ENCODE measurements around the gene HSD17B12.
A peak's percentile ranks its signal among the peaks of the same experiment; 100 is the strongest.

Gene HSD17B12

DNA sequence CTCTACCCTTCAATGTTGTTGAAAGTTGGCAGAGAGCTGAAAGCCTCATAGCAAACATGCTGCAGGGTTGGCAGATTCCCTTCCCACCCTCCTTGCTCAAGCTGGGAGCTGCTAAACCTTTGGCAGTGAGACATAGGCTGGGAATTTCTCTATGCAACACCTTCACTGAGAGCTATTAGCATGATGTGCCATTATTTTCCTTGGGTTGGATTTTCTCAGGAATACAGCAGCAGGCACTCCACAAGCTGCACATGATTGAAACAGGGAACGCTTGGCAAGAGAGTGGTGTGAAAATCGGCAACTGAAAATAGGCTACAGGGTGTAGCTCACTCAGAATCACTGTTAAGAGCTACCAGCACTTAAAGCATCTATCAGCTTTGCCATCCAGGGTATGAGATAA, 190.5 kb downstream of the HSD17B12 start:
- Histone ChIP-seq H3K9ac (ENCODE audit: low read length) (no peak overlapping the region), H3K9me3 (ENCODE audit: control insufficient read depth, low read length) (peaks cover 3% of the 10 kb centered on the region), H3K27me3 (replicated peaks; ENCODE audit: control insufficient read depth, insufficient read depth, low read length) (peaks cover 24% of the 10 kb centered on the region), H3K4me1 (ENCODE audit: control insufficient read depth, insufficient read depth, low read length) (peaks cover 12% of the 10 kb centered on the region), H3K36me3 (ENCODE audit: control insufficient read depth, insufficient read depth, low read length, severe bottlenecking) (no peaks in the 10 kb centered on the region), H3K4me3 (ENCODE audit: low read length) (no peak overlapping the region)
- no peak for DNase-seq (ENCODE audit: low read depth)

DNA sequence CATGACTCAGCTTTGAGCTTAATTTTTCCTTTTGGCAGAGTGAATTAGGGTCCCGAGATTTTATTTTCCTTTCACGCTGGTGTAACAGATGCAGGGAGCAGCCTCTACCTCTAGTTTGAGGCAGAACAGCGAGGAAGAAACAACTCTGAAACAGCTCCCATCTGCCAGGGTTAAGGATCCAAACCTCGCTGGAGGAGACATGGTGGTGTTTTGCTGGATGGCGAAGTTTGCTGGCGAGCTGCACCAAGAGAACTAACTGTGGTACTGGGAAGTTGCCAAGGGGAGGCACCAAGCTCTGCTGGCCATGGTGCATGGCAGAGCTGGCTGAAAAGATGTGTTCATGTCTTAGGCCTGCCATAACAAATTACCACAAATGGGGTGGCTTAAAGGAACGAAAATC, 192.5 kb downstream of the HSD17B12 start:
- H3K27me3 ChIP-seq (replicated peaks; ENCODE audit: control insufficient read depth, insufficient read depth, low read length): peaks cover 28% of the 10 kb centered on the region
- peaks cover 3% of the 10 kb centered on the region for H3K9me3 ChIP-seq (ENCODE audit: control insufficient read depth, low read length)
- peaks cover 12% of the 10 kb centered on the region for H3K4me1 ChIP-seq (ENCODE audit: control insufficient read depth, insufficient read depth, low read length)
- H3K36me3 ChIP-seq (ENCODE audit: control insufficient read depth, insufficient read depth, low read length, severe bottlenecking): no peaks in the 10 kb centered on the region
- no peak for DNase-seq (ENCODE audit: low read depth)
- H3K4me3 ChIP-seq (ENCODE audit: low read length): no peak overlapping the region
- no peak overlapping the region for H3K9ac ChIP-seq (ENCODE audit: low read length)

DNA sequence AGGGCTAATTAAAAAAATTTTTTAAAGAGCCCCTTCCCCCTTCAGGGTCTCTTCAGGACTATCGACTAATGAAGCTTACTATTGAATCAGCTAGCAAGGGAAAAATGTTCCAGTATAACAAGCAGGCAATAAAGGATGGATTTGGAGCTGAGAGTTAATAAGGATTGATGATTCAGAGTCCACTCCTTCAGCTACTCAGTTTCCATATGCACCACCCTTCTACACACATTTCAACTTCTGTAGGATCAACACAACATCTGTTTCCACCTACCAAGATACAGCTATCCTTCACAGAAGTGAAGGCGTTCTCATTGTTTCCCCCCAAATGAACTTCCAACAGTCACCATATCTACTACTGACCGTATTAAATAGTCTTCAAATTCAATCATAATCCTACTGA, 193.5 kb downstream of the HSD17B12 start:
- DNase-seq (ENCODE audit: low read depth): no peak
- no peak overlapping the region for H3K4me3 ChIP-seq (ENCODE audit: low read length)
- H3K36me3 ChIP-seq (ENCODE audit: control insufficient read depth, insufficient read depth, low read length, severe bottlenecking): no peaks in the 10 kb centered on the region
- peaks cover 3% of the 10 kb centered on the region for H3K9me3 ChIP-seq (ENCODE audit: control insufficient read depth, low read length)
- peaks cover 39% of the 10 kb centered on the region for H3K27me3 ChIP-seq (replicated peaks; ENCODE audit: control insufficient read depth, insufficient read depth, low read length)
- peaks cover 6% of the 10 kb centered on the region for H3K4me1 ChIP-seq (ENCODE audit: control insufficient read depth, insufficient read depth, low read length)
- no peak overlapping the region for H3K9ac ChIP-seq (ENCODE audit: low read length)

DNA sequence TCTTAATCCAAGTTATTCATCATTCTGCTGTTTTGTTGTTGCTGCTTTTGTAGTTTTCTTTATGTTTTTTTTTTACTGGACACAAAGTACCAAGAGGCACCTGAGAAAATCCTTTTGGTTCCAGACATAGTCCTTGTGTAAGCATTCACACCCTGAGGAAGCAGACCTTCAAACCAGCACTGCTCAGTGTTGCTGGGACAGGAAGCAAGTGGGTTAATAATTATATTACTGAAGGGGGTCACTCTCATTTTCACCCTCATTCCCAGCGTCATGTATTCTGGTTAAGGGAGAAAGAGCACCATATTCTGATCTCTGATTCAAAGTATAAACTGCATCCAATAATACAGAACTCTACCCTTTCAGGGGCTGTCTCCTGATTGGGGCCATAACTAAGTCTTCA, 194.2 kb downstream of the HSD17B12 start:
- Histone ChIP-seq H3K4me3 (ENCODE audit: low read length) (no peak overlapping the region), H3K4me1 (ENCODE audit: control insufficient read depth, insufficient read depth, low read length) (peaks cover under 1% of the 10 kb centered on the region), H3K27me3 (replicated peaks; ENCODE audit: control insufficient read depth, insufficient read depth, low read length) (peaks cover 40% of the 10 kb centered on the region), H3K36me3 (ENCODE audit: control insufficient read depth, insufficient read depth, low read length, severe bottlenecking) (no peaks in the 10 kb centered on the region), H3K9ac (ENCODE audit: low read length) (no peak overlapping the region), H3K9me3 (ENCODE audit: control insufficient read depth, low read length) (peaks cover 3% of the 10 kb centered on the region)
- DNase-seq (ENCODE audit: low read depth): no peak

DNA sequence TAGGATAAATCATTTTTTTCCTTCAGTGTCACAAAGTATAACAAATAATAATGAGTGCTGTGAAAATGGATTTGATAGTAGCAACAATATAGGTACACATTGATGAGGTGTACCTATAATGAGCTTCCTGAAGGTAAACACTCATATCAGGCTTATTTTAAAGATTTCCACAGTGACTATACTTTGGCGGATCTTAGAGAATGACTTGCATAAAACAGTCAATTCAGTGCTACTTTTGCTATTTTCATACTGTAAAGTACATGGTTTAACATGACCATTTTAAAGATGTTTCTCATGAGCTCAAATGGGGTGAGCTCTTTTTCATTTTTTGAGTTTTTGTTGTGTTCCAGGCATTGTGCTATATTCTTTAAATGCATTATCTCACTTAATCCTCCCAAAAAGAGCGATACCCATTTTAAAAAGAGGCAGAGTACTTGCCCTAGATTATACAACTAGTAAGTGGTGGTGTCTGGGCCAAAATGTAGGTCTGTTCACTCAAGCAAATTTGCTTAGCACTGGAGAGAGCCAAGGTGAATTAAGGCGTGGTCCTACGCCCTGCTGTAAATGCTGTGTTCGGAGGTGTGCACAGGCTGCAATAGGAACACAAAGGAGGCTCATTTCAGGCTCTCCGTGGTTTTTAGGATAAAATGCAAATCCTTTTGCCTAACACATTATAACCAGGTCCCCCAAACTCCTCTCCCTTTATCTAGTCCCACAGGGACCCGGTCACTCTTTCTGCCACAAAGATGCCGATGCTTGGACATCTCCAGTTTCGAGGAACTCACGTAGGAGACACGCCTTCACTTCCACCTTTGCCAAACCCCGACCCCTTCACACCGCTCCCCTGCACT, 199.5 kb downstream of the HSD17B12 start:
- DNase-seq (ENCODE audit: low read depth): no peak

DNA sequence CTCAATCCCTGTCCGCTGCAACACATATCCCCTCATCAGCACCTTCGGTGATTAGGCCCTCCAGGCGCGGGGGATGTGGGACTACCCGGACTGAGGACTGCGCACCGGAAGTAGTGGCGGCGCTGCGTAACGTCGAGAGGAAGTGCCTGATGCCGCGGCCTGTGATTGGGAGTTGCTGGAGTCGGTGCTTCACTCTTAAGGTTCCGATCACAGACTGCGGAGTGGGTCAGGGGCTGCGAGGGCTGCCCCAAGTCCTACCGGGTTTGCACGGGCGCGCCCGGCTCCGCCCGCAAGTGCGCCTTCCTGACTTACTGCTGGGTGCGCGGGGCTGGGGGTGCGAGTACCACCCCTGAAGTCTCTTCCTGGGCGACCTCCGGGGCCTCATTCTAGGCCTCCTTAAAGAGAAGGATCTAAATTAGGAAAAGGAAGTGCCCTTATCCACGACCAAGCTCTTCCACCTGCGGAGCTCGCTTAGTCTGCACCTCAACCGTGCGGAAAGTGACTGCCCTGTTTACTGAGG, 200.2 kb downstream of the HSD17B12 start, which contains the start of gene ALKBH3:
Gene ALKBH3, plus strand, starts transcription at position 192 of the 520 bp plus-strand sequence. CDS start 1,822 bp downstream, outside the sequence.
- Histone ChIP-seq H3K36me3 (ENCODE audit: control insufficient read depth, insufficient read depth, low read length, severe bottlenecking) (peaks cover 33% of the 10 kb centered on the region), H3K4me3 (ENCODE audit: low read length) (peak within 1 kb of the TSS; percentile 96), H3K27me3 (replicated peaks; ENCODE audit: control insufficient read depth, insufficient read depth, low read length) (peaks cover 16% of the 10 kb centered on the region), H3K9ac (ENCODE audit: low read length) (peak within 1 kb of the TSS; percentile 91), H3K9me3 (ENCODE audit: control insufficient read depth, low read length) (no peaks in the 10 kb centered on the region), H3K4me1 (ENCODE audit: control insufficient read depth, insufficient read depth, low read length) (peaks cover 17% of the 10 kb centered on the region)
- peak; percentile 97 for DNase-seq (ENCODE audit: low read depth)

More for the DNA sequence above, 199.5 kb downstream of the HSD17B12 start:
- peaks cover 23% of the 10 kb centered on the region for H3K27me3 ChIP-seq (replicated peaks; ENCODE audit: control insufficient read depth, insufficient read depth, low read length)
- H3K4me3 ChIP-seq (ENCODE audit: low read length): peak overlapping the region; percentile 96
- H3K9ac ChIP-seq (ENCODE audit: low read length): peak overlapping the region; percentile 91
- peaks cover 26% of the 10 kb centered on the region for H3K36me3 ChIP-seq (ENCODE audit: control insufficient read depth, insufficient read depth, low read length, severe bottlenecking)
- peaks cover 17% of the 10 kb centered on the region for H3K4me1 ChIP-seq (ENCODE audit: control insufficient read depth, insufficient read depth, low read length)
- H3K9me3 ChIP-seq (ENCODE audit: control insufficient read depth, low read length): no peaks in the 10 kb centered on the region

DNA sequence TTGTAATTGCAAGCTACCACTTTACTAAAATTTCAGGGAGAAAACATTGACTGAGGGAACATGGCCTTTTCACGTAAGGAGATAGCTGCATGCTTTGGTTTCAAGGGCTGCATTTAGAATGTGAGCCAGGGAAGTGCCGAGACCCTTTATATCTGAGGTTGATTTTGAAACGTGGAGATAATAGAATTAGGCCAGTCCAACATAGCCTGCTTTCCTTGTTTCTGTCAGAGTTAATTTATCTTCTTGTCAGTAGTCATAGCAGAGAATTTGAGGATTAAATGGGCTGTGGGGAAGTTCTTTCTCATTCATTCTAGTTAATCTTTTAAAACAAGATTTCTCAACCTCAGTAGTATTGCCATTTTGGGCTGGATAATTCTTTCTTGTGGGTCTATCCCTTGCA, 212.3 kb downstream of the HSD17B12 start:
- no peak overlapping the region for H3K9ac ChIP-seq (ENCODE audit: low read length)

DNA sequence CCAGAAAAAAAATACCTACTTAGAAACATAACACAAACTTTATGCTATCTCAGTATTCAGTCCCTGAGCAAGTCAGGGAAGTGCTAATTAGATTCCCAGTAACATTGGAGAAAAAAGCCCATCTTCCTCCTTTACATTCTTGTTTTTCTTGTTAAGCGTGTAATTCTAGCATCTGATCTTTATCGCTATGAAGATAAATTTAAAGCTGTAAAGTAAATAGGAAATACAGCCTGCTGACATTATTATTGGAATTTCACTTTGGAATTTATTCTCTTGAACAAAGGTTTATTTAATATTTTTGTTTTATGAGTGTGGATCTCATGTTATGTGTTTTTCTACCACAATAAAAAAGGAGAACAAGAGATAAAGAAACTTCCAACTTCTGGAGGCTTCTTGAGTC, 214.0 kb downstream of the HSD17B12 start:
- Histone ChIP-seq H3K36me3 (ENCODE audit: control insufficient read depth, insufficient read depth, low read length, severe bottlenecking) (peaks cover 90% of the 10 kb centered on the region), H3K27me3 (replicated peaks; ENCODE audit: control insufficient read depth, insufficient read depth, low read length) (no peaks in the 10 kb centered on the region), H3K9ac (ENCODE audit: low read length) (no peak overlapping the region), H3K4me1 (ENCODE audit: control insufficient read depth, insufficient read depth, low read length) (no peaks in the 10 kb centered on the region), H3K4me3 (ENCODE audit: low read length) (no peak overlapping the region), H3K9me3 (ENCODE audit: control insufficient read depth, low read length) (no peaks in the 10 kb centered on the region)
- no peak for DNase-seq (ENCODE audit: low read depth)

More for the DNA sequence above, 212.3 kb downstream of the HSD17B12 start:
- no peaks in the 10 kb centered on the region for H3K4me1 ChIP-seq (ENCODE audit: control insufficient read depth, insufficient read depth, low read length)
- no peaks in the 10 kb centered on the region for H3K9me3 ChIP-seq (ENCODE audit: control insufficient read depth, low read length)
- no peak overlapping the region for H3K4me3 ChIP-seq (ENCODE audit: low read length)
- peaks cover 87% of the 10 kb centered on the region for H3K36me3 ChIP-seq (ENCODE audit: control insufficient read depth, insufficient read depth, low read length, severe bottlenecking)
- H3K27me3 ChIP-seq (replicated peaks; ENCODE audit: control insufficient read depth, insufficient read depth, low read length): no peaks in the 10 kb centered on the region
- no peak for DNase-seq (ENCODE audit: low read depth)

DNA sequence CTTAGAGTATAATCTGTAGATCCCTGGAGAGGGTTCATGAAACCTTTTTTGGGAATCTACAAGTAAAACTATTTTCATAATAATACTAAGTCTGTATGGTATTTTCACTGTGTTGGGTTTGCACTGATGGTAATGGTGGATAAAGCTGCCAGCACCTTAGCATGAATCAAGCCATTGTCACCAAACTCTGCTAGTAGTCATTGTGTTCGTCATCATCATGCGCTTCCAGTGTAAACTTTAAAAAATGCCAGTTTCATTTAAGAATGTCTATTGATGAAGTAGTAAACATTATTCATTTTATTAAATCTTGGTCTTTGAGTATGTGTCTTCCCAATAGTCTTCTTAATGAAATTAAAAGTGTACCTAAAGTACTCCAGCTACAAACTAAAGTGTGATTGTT, 215.1 kb downstream of the HSD17B12 start:
- Histone ChIP-seq H3K9ac (ENCODE audit: low read length) (no peak overlapping the region), H3K4me3 (ENCODE audit: low read length) (no peak overlapping the region), H3K36me3 (ENCODE audit: control insufficient read depth, insufficient read depth, low read length, severe bottlenecking) (peaks cover 89% of the 10 kb centered on the region), H3K9me3 (ENCODE audit: control insufficient read depth, low read length) (no peaks in the 10 kb centered on the region), H3K27me3 (replicated peaks; ENCODE audit: control insufficient read depth, insufficient read depth, low read length) (no peaks in the 10 kb centered on the region), H3K4me1 (ENCODE audit: control insufficient read depth, insufficient read depth, low read length) (no peaks in the 10 kb centered on the region)
- DNase-seq (ENCODE audit: low read depth): no peak

DNA sequence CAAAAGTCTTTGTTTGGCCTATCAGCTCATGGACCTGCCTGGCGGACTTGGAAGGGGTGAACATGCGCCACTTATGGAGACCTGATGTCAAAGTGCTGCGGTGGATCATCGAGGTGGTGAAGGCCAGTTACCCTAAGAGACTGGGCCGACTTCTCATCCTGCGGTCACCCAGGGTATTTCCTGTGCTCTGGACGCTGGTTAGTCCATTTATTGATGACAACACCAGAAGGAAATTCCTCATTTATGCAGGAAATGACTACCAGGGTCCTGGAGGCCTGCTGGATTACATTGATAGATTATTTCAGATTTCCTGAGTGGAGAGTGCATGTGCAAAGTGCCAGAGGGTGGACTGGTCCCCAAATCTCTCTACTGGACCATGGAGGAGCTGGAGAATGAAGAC, 218.0 kb downstream of the HSD17B12 start:
- H3K36me3 ChIP-seq (ENCODE audit: control insufficient read depth, insufficient read depth, low read length, severe bottlenecking): peaks cover 89% of the 10 kb centered on the region
- H3K4me3 ChIP-seq (ENCODE audit: low read length): no peak overlapping the region
- no peaks in the 10 kb centered on the region for H3K4me1 ChIP-seq (ENCODE audit: control insufficient read depth, insufficient read depth, low read length)
- H3K9ac ChIP-seq (ENCODE audit: low read length): no peak overlapping the region
- no peaks in the 10 kb centered on the region for H3K27me3 ChIP-seq (replicated peaks; ENCODE audit: control insufficient read depth, insufficient read depth, low read length)
- H3K9me3 ChIP-seq (ENCODE audit: control insufficient read depth, low read length): no peaks in the 10 kb centered on the region
- DNase-seq (ENCODE audit: low read depth): no peak

DNA sequence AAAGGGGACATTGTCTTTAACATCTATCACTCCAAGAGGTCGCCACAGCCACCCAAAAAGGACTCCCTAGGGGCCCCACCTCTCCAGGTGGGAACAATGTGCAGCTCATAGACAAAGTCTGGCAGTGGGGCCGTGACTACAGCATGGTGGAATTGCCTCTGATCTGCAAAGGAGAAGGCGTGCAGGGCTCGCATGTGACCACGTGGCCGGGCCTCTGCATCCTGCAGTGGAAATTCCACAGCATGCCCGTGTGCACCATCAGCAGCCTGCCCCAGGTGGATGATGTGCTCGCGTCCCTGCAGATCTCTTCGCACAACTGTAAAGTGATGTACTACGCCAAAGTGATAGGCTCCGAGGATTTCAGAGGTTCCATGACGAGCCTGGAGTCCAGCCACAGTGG, 218.6 kb downstream of the HSD17B12 start:
- Histone ChIP-seq H3K4me3 (ENCODE audit: low read length) (no peak overlapping the region), H3K9me3 (ENCODE audit: control insufficient read depth, low read length) (no peaks in the 10 kb centered on the region), H3K27me3 (replicated peaks; ENCODE audit: control insufficient read depth, insufficient read depth, low read length) (no peaks in the 10 kb centered on the region), H3K36me3 (ENCODE audit: control insufficient read depth, insufficient read depth, low read length, severe bottlenecking) (peaks cover 88% of the 10 kb centered on the region), H3K4me1 (ENCODE audit: control insufficient read depth, insufficient read depth, low read length) (no peaks in the 10 kb centered on the region), H3K9ac (ENCODE audit: low read length) (no peak overlapping the region)
- DNase-seq (ENCODE audit: low read depth): no peak
